Amniotic epithelial cell (primary cell): ENCODE measurements around the gene BRD4.
A peak's percentile ranks its signal among the peaks of the same experiment; 100 is the strongest.

Experiments used
- DNase-seq: peaks from one replicate; pipeline ENCODE4 v3.0.0-alpha.2; 2010; ENCODE audit warnings: low read depth

BRD4 gene

GRCh38 chr19:15225760-15226159, 106.6 kb downstream of the BRD4 start:
- no peak for DNase-seq

DNA sequence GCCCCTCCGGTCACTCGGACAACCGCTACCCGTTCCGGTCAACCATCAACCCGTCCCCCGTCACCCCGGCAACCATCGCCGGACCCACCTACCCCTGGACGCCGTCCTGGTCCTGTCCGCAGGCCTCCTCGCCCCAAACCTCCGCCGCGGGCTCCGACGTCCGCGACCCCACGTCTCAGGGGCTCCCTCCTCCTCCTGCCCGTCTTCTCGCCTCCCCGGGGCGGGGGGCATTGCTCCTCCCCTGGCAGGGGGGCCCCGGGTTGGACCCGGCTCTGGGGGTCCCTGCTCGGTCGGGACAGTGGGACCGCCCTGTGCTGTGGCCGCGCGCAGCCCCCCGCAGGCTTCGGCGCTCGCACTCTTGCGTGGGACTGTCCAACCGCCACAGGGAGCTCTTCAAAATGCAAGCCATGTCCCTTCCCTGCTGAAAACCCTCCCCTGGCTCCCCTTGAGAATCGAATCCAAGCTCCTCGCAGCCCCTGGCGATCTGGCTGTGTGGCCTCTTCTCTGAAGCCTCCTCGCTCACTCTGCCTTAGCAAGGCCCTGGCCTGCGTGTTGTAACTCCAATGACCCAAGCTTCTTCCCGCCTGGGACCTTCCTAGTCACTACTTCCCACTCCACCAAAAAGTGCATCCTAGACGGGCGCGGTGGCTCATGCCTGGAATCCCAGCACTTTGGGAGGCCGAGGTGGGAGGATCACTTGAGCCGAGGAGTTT, 108.5 kb downstream of the BRD4 start:
- no peak for DNase-seq

- DNase-seq, result peak; percentile 91
Observed at GRCh38 chr19:15222738-15223648, 109.3 kb downstream of the BRD4 start.

GRCh38 chr19:15220833-15221232, 111.5 kb downstream of the BRD4 start:
- no peak for DNase-seq

DNA sequence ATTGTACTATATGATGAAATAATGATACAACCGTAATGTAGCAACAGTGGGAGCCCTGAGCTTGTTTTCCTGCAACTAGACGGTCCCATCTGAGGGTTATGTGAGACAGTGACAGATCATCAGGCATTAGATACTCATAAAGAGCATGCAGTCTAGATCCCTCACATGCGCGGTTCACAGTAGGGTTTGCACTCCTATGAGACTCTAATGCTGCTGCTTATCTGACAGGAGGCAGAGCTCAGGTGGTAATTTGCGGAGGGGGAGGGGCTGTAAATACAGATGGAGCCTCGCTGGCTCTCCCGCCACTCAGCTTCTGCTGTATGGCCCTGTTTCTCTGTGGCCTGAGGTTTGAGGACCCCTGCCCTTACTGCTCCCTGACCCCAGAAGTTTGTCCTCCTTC, 113.8 kb downstream of the BRD4 start:
- DNase-seq, result peak; percentile 19

- no peak for DNase-seq
Observed at GRCh38 chr19:15216363-15216762, 116.0 kb downstream of the BRD4 start.

DNA sequence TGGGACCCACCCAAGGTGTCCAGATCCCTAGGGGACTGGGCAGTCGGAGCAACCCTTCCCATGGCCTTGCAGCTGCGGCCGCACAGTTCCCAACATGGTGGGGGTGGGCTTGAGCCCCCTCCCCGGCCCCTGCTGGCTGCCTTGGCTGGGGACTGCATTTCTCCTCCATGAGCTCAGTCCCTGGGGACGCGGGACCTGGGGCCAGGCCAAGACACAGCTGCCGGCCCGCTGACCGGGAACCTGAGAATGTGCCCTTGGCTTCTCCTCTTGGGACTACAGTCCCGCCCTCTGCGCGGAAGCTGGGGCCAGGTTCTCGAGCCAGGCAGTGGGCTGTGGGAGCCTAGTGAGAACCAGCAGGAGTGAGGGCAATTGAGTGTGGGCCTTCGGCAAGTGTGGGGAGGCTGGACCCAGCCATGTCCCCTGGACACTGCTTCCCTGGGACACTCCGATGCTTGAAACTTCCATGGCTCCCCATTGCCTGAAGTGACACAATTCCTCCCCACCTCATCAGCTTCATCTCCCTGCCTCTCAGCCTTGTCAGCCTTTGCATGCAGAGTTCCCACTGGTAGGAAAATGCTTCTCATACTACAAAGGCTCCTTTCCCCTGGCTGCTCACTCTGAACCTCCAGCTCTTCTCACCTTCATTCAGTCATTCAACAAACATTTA, 118.5 kb downstream of the BRD4 start:
- no peak for DNase-seq

- DNase-seq, result no peak
Observed at GRCh38 chr19:15212711-15213110, 119.6 kb downstream of the BRD4 start.

DNA sequence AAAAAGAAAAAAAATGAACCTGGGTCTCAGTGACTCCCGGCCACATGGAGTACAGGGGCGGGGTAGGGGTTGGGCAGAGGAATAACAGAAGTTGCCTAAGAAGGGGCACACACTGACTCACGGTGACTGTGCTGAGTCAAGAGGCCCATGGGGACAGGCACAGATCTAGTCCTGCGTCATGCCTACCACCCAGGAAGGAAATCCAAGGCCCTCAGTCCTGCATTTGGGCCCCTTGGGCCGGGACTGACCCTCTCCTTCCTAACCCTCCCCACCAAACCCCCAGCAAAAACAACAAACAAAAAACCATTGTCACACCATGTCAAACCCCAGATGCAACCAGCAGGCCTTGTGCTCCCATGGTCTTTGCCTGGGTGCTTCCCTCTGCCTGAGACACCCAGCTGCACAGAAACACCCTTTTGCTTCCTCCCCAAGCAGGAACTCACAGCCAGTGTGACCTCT, 122.0 kb downstream of the BRD4 start:
- DNase-seq, result peak; percentile 71

DNA sequence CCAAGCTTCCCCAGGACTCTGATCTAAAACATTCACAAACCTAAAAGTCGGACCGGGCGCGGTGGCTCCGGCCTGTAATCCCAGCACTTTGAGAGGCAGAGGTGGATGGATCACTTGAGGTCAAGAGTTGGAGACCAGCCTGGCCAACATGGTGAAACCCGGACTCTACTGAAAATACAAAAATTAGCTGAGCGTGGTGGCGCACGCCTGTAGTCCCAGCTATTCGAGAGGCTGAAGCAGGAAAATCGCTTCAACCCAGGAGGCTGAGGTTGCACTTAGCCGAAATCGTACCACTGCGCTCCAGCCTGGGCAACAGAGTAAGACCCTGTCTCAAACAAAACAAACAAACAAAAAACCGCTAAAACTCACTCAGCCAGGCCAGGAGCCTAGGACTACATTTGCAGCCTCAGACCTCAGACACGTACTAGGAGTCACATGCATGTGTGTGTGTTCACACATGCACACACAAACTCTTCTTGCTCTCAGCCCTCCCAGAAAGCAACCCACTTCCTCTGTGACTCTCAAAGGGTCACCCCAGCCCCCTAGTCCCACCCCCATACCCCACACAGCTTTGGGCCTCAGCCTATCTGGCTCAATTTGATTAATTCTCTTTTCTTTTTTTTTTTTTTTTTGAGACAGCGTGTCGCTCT, 130.8 kb downstream of the BRD4 start:
- DNase-seq, result no peak

DNA sequence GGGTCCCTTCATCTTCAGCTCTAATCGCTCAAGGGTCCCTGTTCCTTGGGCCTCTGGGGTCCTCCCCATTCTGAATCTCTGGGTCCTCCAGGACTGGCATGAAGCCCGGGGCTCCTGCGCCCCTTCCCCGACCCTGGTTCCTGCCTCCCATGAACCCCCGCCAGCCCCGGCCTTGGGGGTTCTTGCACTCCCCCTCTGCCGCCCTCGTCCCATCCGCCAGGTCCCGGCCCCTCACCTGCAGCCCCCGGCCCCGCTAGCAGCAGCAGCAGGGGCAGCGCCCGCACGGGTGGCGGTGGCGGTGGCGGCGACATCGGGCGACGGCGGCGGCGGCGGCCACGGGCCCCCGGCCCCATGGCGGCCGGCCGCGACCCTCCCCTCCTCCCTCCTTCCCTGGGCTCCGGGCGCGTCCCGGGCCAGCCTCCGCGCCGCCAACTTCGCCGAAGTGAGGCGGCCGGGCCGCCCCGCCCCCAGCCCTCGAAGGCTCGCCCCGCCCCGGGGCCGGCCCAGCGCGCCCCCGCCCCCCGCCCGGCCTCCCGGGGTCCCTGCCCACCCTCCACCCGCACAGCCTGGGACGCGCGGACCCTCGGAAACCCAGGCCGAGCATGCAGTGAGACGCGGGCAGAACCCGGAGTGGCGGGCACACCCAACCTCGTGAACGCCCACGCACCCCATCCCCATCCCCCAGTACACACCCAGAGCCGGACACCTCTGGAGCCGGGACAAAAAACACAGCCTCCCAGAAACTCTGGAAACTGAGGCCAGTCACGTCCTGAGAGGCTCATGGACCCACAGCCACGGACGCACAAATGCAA, 131.6 kb downstream of the BRD4 start, which contains the start of gene NOTCH3:
TSS of gene NOTCH3 (minus strand) at position 443 of the 812 bp plus-strand sequence. CDS start at position 353, 90 bp downstream.
- DNase-seq, result no peak

DNA sequence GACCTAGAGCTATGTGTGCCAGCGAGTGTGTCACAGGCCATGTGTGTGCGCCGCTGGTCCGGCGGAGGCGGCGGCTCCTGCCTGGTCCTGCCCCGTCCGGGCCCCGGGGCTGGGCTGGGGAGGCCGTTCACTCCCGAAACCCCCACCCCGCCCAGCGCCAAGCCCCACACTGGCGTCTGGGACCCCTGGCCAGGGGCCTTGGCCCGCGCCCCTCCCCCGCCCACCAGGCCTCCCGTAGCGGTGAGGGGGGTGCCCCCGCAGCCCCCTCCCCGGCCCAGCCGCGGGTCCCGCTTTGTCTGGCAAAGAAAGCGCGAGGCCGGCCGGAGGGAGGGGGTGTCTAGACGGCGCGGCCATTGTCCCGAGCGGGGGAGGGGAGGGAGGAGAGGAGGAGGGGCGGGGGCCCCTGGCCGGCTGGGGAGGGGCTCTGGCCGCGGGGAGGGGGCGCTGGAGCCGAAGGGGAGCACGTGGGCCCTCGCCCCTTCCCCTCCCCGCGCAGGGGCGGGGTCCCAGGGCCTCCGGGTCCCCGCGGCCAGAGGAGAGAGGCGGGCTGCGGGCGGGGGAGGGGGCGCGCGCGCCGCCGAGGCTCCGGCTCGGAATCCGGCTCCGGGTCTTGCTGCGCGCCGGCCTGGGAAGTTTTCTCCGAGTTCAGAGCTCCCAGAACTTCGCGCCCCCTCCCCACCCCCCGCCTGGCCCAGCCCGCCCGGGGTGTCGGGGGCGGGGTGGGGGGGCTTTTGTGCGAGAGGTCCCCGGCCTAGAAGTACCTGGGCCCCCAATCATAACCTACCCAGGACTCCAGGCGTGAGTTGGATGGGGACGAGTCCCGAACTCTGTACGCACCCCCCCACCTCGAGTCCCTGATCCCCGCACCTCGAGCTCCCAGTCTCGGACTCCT, 132.4 kb downstream of the BRD4 start:
- DNase-seq, result no peak

- no peak for DNase-seq
Observed at GRCh38 chr19:15198951-15199660, 133.2 kb downstream of the BRD4 start.

- no peak for DNase-seq
Observed at GRCh38 chr19:15197942-15198341, 134.4 kb downstream of the BRD4 start.

DNA sequence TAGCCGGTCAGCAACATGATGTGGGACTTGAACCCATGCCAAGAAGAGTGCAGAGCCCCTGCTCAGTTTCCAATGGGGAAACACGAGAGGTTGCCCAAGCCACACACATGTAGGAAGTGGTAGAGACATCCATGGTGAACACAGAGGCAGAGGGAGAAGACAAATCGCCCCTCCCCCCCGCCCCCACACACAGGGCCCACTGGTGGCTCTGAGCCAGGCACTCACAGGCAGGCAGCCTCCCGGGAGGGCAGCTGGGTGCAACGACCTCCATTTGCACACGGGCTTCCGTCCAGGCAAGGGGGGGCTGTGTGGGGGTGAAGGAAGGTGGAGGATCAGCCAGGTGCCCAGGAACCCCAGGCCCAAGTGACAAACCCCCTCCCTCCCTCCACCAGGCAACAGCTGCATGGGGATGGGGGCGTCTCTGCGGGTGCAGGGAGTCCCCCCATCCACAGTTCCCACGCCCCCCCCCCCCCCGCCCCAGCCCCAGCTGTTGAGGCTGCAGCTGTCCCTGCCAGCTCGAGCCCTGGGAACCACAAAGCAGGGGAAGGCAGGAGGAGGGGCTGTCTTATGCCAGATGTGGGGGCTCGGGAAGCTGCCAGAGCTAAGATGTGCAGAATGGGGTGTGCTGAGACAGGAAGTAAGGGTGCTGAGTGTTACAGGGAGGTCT, 134.9 kb downstream of the BRD4 start:
- no peak for DNase-seq

GRCh38 chr19:15196360-15197005, 135.9 kb downstream of the BRD4 start:
- no peak for DNase-seq

GRCh38 chr19:15195371-15196334, 136.7 kb downstream of the BRD4 start:
- peak; percentile 11 for DNase-seq
